Astrocyte of the cerebellum (primary cell): ENCODE data around the gene SEMA5A.
A peak's percentile ranks its signal among the peaks of the same experiment; 100 is the strongest.

Experiments
- DNase-seq: peaks from one replicate; pipeline ENCODE4 v3.0.0-alpha.2; 2011; ENCODE audit warnings: low read depth
- H3K4me3 ChIP-seq: 2 replicates; pipeline ENCODE4 v1.5.1; 2011; ENCODE audit warnings: mild to moderate bottlenecking, low read depth, low read length, moderate library complexity
- in situ Hi-C: cut with HindIII; loops from 2 replicates; pipeline ENCODE4 v1.10.0; 2017; ENCODE audit warnings: low sequenced_read_pairs
- TF ChIP-seq, protein P1 (sequence below): IDR thresholded peaks from 2 replicates; pipeline ENCODE4 v1.5.1; 2012; ENCODE audit warnings: low read length, low read depth, moderate library complexity, mild to moderate bottlenecking; ENCODE audit errors: missing control alignments

SEMA5A gene

DNA sequence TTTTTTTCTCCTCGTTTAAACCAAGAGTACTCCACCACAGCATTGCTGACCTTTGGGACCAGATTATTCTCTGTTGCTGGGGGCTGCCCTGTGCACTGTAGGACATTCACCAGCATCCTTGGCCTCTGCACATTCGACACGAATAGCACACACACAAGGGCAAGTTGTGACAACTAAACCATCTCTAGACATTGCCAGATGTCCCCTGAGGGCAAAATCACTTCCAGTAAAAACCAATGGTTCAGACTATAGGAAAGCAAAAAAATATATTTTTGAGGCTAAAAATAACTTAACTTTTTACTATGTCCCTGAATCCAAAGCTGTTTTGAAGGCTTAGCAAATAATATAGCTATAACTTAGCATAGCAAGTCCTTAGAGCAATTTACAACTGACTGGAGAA is 65.9 kb downstream of the SEMA5A start:
- in situ Hi-C loops: no loop called here
- no peak for DNase-seq
- TF ChIP-seq, protein P1, sequence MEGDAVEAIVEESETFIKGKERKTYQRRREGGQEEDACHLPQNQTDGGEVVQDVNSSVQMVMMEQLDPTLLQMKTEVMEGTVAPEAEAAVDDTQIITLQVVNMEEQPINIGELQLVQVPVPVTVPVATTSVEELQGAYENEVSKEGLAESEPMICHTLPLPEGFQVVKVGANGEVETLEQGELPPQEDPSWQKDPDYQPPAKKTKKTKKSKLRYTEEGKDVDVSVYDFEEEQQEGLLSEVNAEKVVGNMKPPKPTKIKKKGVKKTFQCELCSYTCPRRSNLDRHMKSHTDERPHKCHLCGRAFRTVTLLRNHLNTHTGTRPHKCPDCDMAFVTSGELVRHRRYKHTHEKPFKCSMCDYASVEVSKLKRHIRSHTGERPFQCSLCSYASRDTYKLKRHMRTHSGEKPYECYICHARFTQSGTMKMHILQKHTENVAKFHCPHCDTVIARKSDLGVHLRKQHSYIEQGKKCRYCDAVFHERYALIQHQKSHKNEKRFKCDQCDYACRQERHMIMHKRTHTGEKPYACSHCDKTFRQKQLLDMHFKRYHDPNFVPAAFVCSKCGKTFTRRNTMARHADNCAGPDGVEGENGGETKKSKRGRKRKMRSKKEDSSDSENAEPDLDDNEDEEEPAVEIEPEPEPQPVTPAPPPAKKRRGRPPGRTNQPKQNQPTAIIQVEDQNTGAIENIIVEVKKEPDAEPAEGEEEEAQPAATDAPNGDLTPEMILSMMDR: no peak
- H3K4me3 ChIP-seq: no peak overlapping the region

DNA sequence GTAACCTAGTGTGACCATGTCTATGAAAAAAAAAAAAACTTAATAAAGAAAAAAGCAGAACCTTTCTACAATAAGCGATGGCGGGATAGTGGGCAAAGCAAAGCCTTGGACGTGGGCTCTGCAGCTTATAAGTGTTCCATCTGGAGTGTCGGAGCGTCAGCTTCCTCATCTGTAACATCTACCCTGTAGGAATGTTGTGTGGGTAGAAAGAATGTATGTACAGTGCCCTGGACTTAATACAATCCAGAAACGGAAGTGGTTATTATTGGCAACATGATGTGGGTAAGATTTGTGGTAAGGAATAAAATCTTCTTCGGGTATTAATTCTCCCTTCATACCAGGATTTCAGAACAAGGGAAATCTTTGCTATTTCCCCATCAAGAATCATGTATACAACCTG is 66.5 kb downstream of the SEMA5A start:
- in situ Hi-C loops: no loop called here
- peak; percentile 34 for DNase-seq
- H3K4me3 ChIP-seq: no peak overlapping the region
- TF ChIP-seq, protein P1: no peak

DNA sequence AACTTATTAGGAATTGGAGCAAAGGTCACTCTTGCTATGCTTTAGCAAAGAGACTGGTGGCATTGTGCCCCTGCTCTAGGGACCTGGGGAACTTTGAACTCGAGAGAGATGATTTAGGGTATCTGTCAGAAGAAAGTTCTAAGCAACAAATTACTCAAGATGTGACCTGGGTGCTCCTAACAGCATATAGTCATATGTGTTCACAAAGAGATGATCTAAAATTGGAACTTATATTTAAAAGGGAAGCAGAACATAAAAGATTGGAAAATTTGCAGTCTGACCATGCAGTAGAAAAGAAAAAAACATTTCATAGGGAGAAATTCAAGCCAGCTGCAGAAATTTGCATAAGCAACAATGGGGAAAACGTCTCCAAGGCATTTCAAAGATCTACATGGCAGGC is 68.3 kb downstream of the SEMA5A start:
- TF ChIP-seq, protein P1: no peak
- no peak overlapping the region for H3K4me3 ChIP-seq
- DNase-seq: no peak
- in situ Hi-C loops: no loop called here

DNA sequence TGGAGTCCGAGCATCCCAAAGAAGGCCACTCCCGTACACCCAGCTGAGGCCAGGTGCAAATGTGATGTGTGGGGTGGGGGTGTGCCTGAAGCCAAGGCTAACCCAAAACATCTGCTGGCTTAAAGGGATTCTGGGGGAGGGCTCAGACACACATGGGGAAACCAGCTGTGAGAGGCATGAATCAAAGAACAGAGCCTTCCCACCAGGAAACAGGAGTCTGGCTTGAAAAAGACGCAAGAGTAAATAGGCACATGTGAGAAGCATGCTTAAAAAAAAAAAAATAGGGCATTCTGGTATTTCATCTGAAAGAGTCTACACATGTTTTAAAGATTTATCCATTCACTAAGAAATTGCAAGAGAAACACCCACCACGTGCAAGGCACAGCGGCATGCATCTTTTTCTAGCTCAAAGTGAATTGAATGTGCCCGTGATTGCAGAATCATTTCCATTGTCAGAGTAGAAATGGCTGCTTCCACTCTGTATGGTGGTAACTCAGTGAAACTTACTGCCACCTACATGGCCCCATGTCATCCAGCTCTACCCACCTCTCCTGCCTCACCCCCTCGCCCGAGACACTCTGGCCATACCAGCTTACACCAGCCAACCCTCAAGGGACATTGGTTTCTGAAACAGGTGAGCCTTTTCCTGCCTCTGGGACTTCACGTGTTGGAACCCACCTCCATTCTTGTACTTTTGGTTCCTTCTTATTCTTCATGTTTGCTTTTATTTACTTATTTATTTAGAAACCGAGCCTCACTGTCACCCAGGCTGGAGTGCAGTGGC is 71.5 kb downstream of the SEMA5A start:
- TF ChIP-seq, protein P1: no peak
- in situ Hi-C loops: no loop called here
- DNase-seq: no peak
- H3K4me3 ChIP-seq: no peak overlapping the region

DNA sequence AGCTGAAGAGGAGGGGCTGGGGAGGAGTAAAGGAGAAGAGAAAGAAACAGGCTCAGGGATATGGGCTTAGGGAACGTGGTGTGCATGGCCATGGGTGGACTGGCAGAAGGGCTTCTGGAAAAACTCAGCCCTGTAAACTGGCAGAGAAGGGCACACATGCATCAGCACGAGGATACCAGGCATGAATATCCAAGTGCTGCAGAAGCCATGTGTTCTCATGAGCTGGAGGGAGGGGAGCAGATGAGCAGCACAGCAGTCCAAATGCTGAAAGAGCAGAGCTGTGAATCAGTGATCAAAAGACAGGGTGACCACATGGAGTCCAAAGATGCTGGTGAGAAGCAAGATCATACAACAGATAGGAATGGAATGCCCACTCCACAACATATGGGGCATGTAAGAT is 72.3 kb downstream of the SEMA5A start:
- TF ChIP-seq, protein P1: no peak
- no peak overlapping the region for H3K4me3 ChIP-seq
- in situ Hi-C loops: no loop called here
- no peak for DNase-seq

DNA sequence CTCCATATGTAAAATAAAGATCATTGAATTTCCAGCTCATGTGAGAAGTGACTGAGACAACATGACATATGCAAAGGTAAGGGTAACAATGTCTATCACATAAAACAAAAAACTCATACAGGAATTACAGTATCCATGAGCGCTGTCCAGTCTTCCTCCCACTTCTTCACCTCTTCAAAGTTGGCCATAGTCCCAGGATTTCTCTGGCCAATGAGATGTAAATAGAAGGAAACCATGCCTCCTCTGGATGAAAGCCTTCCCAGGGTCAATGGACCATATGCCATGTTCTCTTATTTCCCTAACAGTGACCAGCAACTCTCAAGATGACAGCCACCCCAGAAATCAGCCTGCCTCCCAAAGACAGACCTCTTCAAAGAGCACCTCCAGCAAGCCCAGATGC is 75.5 kb downstream of the SEMA5A start:
- TF ChIP-seq, protein P1: no peak
- in situ Hi-C loops: no loop called here
- no peak overlapping the region for H3K4me3 ChIP-seq
- no peak for DNase-seq
